Measurements from ENCODE around the gene NPRL2. TPM values are rescaled to one million over a fixed set of nuclear protein-coding genes. Genes with fewer than 3 reads are reported as not detected.
A peak's percentile ranks its signal among the peaks of the same experiment; 100 is the strongest.

Gene NPRL2
- total RNA-seq, 2 experiments from 2014 or later, result 27.9 to 52.5 TPM

GRCh38 chr3:50337175-50337861, 13.3 kb downstream of the NPRL2 start:
- Histone ChIP-seq H3K4me1 (ENCODE audit: insufficient read depth, low read length, poor library complexity, severe bottlenecking) (peaks cover 63% of the 10 kb centered on the region), H3K79me2 (ENCODE audit: insufficient read depth, low read depth, low read length) (peaks cover 50% of the 10 kb centered on the region), H3K4me3 (ENCODE audit: low read depth, low read length, poor library complexity, severe bottlenecking) (peak overlapping the region; percentile 90), H3K27ac (ENCODE audit: low read depth, low read length, poor library complexity, severe bottlenecking) (peak overlapping the region; percentile 86), H2AFZ (ENCODE audit: low read length) (no peak overlapping the region; the same call in 1 of the 2 replicates), H3K4me2 (ENCODE audit: low read length) (peak overlapping the region; percentile 90), H4K20me1 (ENCODE audit: insufficient read depth, low read length) (peaks cover 5% of the 10 kb centered on the region), H3K9me2 (ENCODE audit: insufficient read depth, low read length) (no peaks in the 10 kb centered on the region), H3K9me3 (ENCODE audit: low read length) (no peaks in the 10 kb centered on the region), H3K36me3 (ENCODE audit: insufficient read depth, low read length) (peaks cover 37% of the 10 kb centered on the region)
- DNase-seq (ENCODE audit: low spot score), result peak; percentile 98
- ChIA-PET CTCF (ENCODE audit: unreplicated experiment) (interaction anchor here (0.6 to 1.7 kb wide), 9 partner anchors 9 to 318 kb away, joined by 3 to 7 read pairs (median 3); partner anchors contain the start of genes HYAL3 and NAA80), POLR2A (interaction anchor here (0.6 to 3.2 kb wide), 14 partner anchors 9 to 109 kb away, joined by 3 to 28 read pairs (median 6); partner anchors contain the start of genes CYB561D2, HYAL3, IFRD2 and NAA80)
- no TSS peak for BruUV-seq (replicated peaks)
- intact Hi-C loops (cut with micrococcal nuclease; ENCODE audit: unreplicated experiment), result loop anchor here (5.0 kb wide), 2 partner anchors 40 to 100 kb away; partner anchors contain the start of genes GNAI2, HYAL3 and NAA80
- TF ChIP-seq CTCF (conservative IDR thresholded peaks at IDR 0.05; ENCODE audit: low read length) (no peak), EZH2phosphoT487 (IDR thresholded peaks at IDR 0.05; ENCODE audit: borderline replicate concordance, low read depth, low read length) (no peak)

- peaks cover 50% of the 10 kb centered on the region for H3K79me2 ChIP-seq (ENCODE audit: insufficient read depth, low read depth, low read length)
- TSS peak; percentile 63 for BruUV-seq (replicated peaks)
- peaks cover 5% of the 10 kb centered on the region for H4K20me1 ChIP-seq (ENCODE audit: insufficient read depth, low read length)
- H3K9me3 ChIP-seq (ENCODE audit: low read length), result no peaks in the 10 kb centered on the region
- ChIA-PET POLR2A (interaction anchor here (0.6 to 3.2 kb wide), 16 partner anchors 8 to 108 kb away, joined by 3 to 28 read pairs (median 4); partner anchors contain the start of genes CYB561D2, HYAL3, IFRD2 and NAA80), CTCF (ENCODE audit: unreplicated experiment) (interaction anchor here (0.6 to 1.7 kb wide), 8 partner anchors 10 to 110 kb away, joined by 3 to 7 read pairs (median 3); partner anchors contain the start of genes HYAL3 and NAA80)
- H2AFZ ChIP-seq (ENCODE audit: low read length), result no peak overlapping the region
- H3K36me3 ChIP-seq (ENCODE audit: insufficient read depth, low read length), result peaks cover 45% of the 10 kb centered on the region
- no peak for TF ChIP-seq EZH2phosphoT487 (IDR thresholded peaks at IDR 0.05; ENCODE audit: borderline replicate concordance, low read depth, low read length)
- no peak for TF ChIP-seq CTCF (conservative IDR thresholded peaks at IDR 0.05; ENCODE audit: low read length)
- H3K27ac ChIP-seq (ENCODE audit: low read depth, low read length, poor library complexity, severe bottlenecking), result peak overlapping the region; percentile 86
- H3K9me2 ChIP-seq (ENCODE audit: insufficient read depth, low read length), result no peaks in the 10 kb centered on the region
- intact Hi-C loops (cut with micrococcal nuclease; ENCODE audit: unreplicated experiment), result loop anchor here (5.0 kb wide), 2 partner anchors 39 to 99 kb away; partner anchors contain the start of genes GNAI2, HYAL3 and NAA80
- no peak for DNase-seq (ENCODE audit: low spot score)
- H3K4me3 ChIP-seq (ENCODE audit: low read depth, low read length, poor library complexity, severe bottlenecking), result peak overlapping the region; percentile 90
- peaks cover 63% of the 10 kb centered on the region for H3K4me1 ChIP-seq (ENCODE audit: insufficient read depth, low read length, poor library complexity, severe bottlenecking)
- H3K4me2 ChIP-seq (ENCODE audit: low read length), result peak overlapping the region; percentile 90
Observed at GRCh38 chr3:50336452-50337174, 14.0 kb downstream of the NPRL2 start.
